ENCODE data around the gene TANGO2.

DNA sequence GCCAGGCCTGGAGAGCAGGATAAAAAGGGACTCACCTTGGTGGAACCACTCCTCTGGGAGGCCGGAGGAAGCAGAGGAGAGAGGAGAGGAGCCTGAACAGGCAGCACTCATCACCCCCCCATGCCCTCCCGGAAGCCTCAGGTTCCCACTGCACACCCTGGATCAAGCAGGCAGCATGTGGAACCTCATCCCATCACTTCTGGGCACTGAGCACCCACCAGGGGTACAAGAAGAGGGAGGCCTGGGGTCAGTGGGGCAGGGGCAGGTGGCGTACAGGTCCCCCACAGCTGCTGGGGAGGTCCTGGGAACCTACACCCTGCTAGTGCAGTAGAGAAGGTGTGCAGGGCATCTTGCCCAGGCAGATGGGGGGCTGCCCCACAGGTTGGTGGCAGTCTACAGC lies 44.2 kb upstream of the TANGO2 start:
- TF ChIP-seq RAD21 (IDR thresholded peaks at IDR 0.05 in 1 of 2, conservative IDR thresholded peaks at IDR 0.05 in 1 of 2; ENCODE audit: low read depth in 2 of 2, low read length in 2 of 2) = no peak
- TF ChIP-seq, protein P1, sequence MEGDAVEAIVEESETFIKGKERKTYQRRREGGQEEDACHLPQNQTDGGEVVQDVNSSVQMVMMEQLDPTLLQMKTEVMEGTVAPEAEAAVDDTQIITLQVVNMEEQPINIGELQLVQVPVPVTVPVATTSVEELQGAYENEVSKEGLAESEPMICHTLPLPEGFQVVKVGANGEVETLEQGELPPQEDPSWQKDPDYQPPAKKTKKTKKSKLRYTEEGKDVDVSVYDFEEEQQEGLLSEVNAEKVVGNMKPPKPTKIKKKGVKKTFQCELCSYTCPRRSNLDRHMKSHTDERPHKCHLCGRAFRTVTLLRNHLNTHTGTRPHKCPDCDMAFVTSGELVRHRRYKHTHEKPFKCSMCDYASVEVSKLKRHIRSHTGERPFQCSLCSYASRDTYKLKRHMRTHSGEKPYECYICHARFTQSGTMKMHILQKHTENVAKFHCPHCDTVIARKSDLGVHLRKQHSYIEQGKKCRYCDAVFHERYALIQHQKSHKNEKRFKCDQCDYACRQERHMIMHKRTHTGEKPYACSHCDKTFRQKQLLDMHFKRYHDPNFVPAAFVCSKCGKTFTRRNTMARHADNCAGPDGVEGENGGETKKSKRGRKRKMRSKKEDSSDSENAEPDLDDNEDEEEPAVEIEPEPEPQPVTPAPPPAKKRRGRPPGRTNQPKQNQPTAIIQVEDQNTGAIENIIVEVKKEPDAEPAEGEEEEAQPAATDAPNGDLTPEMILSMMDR (IDR thresholded peaks at IDR 0.05; ENCODE audit: control extremely low read depth in 1 of 3, insufficient read depth in 1 of 3, low read depth in 1 of 3, low read length in 3 of 3) = no peak

Measured in H1 (cell line).